ENCODE data around the gene LGALS7. TPM values are rescaled to one million over a fixed set of nuclear protein-coding genes. Genes with fewer than 3 reads are reported as not detected.

LGALS7 gene
- total and polyA plus RNA-seq, 10 of the 15 experiments (the other 5 are each of a cell fraction or from before 2014, with no cell fraction given): 0.19 TPM; not detected in 9

DNA sequence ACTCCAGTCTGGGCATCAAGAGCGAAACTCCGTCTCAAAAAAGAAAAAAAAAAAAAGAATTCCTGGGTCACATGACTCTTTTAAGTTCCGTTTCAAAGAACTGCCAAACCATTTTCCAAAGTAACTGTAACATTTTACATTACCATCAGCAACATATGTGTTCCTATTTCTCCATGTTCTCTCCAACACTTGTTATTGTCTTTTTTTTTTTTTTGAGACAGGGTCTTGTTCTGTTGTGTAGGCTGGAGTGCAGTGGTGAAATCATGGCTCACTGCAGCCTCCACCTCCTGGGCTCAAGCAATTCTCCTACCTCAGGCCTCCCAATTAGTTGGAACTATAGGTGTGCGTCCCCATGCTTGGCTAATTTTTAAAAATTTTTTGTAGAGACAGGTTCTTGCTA, 22.2 kb upstream of the LGALS7 start:
- ChIA-PET CTCF (no interaction called here), SMC1A (ENCODE audit: uncharacterized antibody, unreplicated experiment) (no interaction called here)
- in situ Hi-C loops (cut with MboI): no loop called here

More for the DNA sequence above, 22.2 kb upstream of the LGALS7 start:
- TF ChIP-seq, protein P1, sequence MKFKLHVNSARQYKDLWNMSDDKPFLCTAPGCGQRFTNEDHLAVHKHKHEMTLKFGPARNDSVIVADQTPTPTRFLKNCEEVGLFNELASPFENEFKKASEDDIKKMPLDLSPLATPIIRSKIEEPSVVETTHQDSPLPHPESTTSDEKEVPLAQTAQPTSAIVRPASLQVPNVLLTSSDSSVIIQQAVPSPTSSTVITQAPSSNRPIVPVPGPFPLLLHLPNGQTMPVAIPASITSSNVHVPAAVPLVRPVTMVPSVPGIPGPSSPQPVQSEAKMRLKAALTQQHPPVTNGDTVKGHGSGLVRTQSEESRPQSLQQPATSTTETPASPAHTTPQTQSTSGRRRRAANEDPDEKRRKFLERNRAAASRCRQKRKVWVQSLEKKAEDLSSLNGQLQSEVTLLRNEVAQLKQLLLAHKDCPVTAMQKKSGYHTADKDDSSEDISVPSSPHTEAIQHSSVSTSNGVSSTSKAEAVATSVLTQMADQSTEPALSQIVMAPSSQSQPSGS (IDR thresholded peaks at IDR 0.05; ENCODE audit: low read length): no peak
- TF ChIP-seq, protein P2, sequence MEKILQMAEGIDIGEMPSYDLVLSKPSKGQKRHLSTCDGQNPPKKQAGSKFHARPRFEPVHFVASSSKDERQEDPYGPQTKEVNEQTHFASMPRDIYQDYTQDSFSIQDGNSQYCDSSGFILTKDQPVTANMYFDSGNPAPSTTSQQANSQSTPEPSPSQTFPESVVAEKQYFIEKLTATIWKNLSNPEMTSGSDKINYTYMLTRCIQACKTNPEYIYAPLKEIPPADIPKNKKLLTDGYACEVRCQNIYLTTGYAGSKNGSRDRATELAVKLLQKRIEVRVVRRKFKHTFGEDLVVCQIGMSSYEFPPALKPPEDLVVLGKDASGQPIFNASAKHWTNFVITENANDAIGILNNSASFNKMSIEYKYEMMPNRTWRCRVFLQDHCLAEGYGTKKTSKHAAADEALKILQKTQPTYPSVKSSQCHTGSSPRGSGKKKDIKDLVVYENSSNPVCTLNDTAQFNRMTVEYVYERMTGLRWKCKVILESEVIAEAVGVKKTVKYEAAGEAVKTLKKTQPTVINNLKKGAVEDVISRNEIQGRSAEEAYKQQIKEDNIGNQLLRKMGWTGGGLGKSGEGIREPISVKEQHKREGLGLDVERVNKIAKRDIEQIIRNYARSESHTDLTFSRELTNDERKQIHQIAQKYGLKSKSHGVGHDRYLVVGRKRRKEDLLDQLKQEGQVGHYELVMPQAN (conservative IDR thresholded peaks at IDR 0.05): no peak
- TF ChIP-seq, protein P3, sequence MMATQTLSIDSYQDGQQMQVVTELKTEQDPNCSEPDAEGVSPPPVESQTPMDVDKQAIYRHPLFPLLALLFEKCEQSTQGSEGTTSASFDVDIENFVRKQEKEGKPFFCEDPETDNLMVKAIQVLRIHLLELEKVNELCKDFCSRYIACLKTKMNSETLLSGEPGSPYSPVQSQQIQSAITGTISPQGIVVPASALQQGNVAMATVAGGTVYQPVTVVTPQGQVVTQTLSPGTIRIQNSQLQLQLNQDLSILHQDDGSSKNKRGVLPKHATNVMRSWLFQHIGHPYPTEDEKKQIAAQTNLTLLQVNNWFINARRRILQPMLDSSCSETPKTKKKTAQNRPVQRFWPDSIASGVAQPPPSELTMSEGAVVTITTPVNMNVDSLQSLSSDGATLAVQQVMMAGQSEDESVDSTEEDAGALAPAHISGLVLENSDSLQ (IDR thresholded peaks at IDR 0.05): no peak
- ChIA-PET RAD21 (ENCODE audit: unreplicated experiment) (no interaction called here), POLR2A (no interaction called here)
- H3K4me1 ChIP-seq (ENCODE audit: control insufficient read depth, insufficient read depth, low read length): no peaks in the 10 kb centered on the region
- H3K9ac ChIP-seq (ENCODE audit: control insufficient read depth, insufficient read depth, low read length): no peak overlapping the region
- no peak overlapping the region for H2AFZ ChIP-seq (ENCODE audit: control insufficient read depth, low read depth, low read length)
- intact Hi-C loops (cut with micrococcal nuclease; ENCODE audit: unreplicated experiment): no loop called here
- H3K79me2 ChIP-seq (ENCODE audit: control insufficient read depth, insufficient read depth, low read length): no peaks in the 10 kb centered on the region
- no peaks in the 10 kb centered on the region for H3K27me3 ChIP-seq (replicated peaks in 1 of 2; ENCODE audit: control insufficient read depth in 2 of 2, insufficient read depth in 2 of 2, low read length in 1 of 2)
- no TSS peak for BruUV-seq (replicated peaks)
- FAIRE-seq (no peak), ATAC-seq (no peak), DNase-seq (ENCODE audit: low read depth, low spot score) (no peak)
- H3K9me3 ChIP-seq (replicated peaks; ENCODE audit: control insufficient read depth, insufficient read depth, low read length): no peaks in the 10 kb centered on the region; the same call in 2 of the 3 replicates
- no peak overlapping the region for H3K4me3 ChIP-seq
- no peaks in the 10 kb centered on the region for H3K36me3 ChIP-seq (ENCODE audit: control insufficient read depth in 2 of 2, insufficient read depth in 2 of 2, low read length in 1 of 2)
- WGBS (ENCODE audit: insufficient coverage, insufficient replicate concordance, low lambda C conversion rate, missing lambda C conversion rate): 51% methylated on average over 4 of the region's 4 CpGs
- no peak overlapping the region for H3K4me2 ChIP-seq (ENCODE audit: control insufficient read depth, insufficient read depth)
- H4K20me1 ChIP-seq (ENCODE audit: control insufficient read depth, insufficient read depth): no peaks in the 10 kb centered on the region
- no peak overlapping the region for H3K27ac ChIP-seq (ENCODE audit: control insufficient read depth, insufficient read depth)
